Heart right ventricle (tissue), 16 donors: ENCODE results near the gene ZCCHC24. TPM values are rescaled to one million over a fixed set of nuclear protein-coding genes. Genes with fewer than 3 reads are reported as not detected.
"Not testable (repeated sequence)": the region's sequence is repeated elsewhere in the genome, so short reads cannot be mapped to it uniquely, and the experiment has no call there.

Source experiments
- ATAC-seq, 8 donors: fragments of 200-7000 bp; cut with Tn5 transposase; one replicate each; pipeline ENCODE4 v1.9.1; 2020; ENCODE audit warnings: mild to moderate bottlenecking in 8 of 8, moderate library complexity in 8 of 8, moderate number of reproducible peaks in 1 of 8
- DNase-seq, 2 donors: peaks; one replicate each; pipeline ENCODE4 v3.0.0-alpha.2; 2020
- H3K27ac ChIP-seq, 10 donors: fragments of 200-600 bp; sonication (generic) in 2 of 10; one replicate each; pipeline versions ENCODE4 v1.5.0 to v1.8.0; 2020 to 2022; ENCODE audit warnings: mild to moderate bottlenecking in 3 of 10
- H3K27me3 ChIP-seq, 7 donors: fragments of 200-600 bp; one replicate each; pipeline ENCODE4 v1.8.0; 2021 to 2022; ENCODE audit warnings: mild to moderate bottlenecking in 2 of 7
- H3K36me3 ChIP-seq, 9 donors: fragments of 200-600 bp; sonication (generic) in 1 of 9; one replicate each; pipeline versions ENCODE4 v1.5.0 to v1.8.0; 2020 to 2022; ENCODE audit warnings: mild to moderate bottlenecking in 2 of 9
- H3K4me1 ChIP-seq, 9 donors: fragments of 200-600 bp; sonication (generic) in 1 of 9; one replicate each; pipeline versions ENCODE4 v1.5.0 to v1.8.0; 2020 to 2022; ENCODE audit warnings: mild to moderate bottlenecking in 4 of 9
- H3K4me3 ChIP-seq, 10 donors: fragments of 200-600 bp; sonication (generic) in 2 of 10; one replicate each; pipeline versions ENCODE4 v1.5.0 to v1.8.0; 2020 to 2022; ENCODE audit warnings: mild to moderate bottlenecking in 7 of 10, moderate library complexity in 2 of 10
- H3K9me3 ChIP-seq, 11 donors: fragments of 200-600 bp in 10 of 11; sonication (generic) in 2 of 11; one replicate each; pipeline versions ENCODE4 v1.5.0 to v1.8.0; 2013 to 2022; ENCODE audit warnings: mild to moderate bottlenecking in 2 of 11, control low read depth in 1 of 11, moderate library complexity in 1 of 11
- WGBS, 2 donors: extraction: QIAGEN DNeasy Blood & Tissue Kit; methylation state at CpG; one replicate each; pipeline ENCODE4 v1.1.7; 2013; ENCODE audit warnings: inconsistent platforms in 1 of 2; 5-methylcytosine and 5-hydroxymethylcytosine counted together
- intact Hi-C, 10 donors: fragments of 100-400 bp; cut with DNase I; formaldehyde crosslinking; loops; one replicate each; pipeline versions ENCODE4 v1.11.1 to v1.14.2; 2022
- polyA plus RNA-seq, 2 donors: library from polyadenylated mRNA; stranded (reverse); fragments of 200-250 nt; gene quantifications; one replicate each; pipeline ENCODE4 v1.2.3, GENCODE V29; 2013
- total RNA-seq, 10 donors: library from RNA; stranded (reverse); fragmentation: NEBNext Ultra II Directional in 3 of 10; extraction: Animal tissue kit (Norgen Biotek cat#: 25700) in 3 of 10; gene quantifications; one replicate each; pipeline versions ENCODE4 v1.2.1 to v1.2.4, GENCODE V29; 2021 to 2023
- TF ChIP-seq, protein P1 (sequence below), 9 donors: fragments of 200-600 bp; sonication (generic) in 2 of 9; IDR thresholded peaks; one replicate each; pipeline versions ENCODE4 v1.5.0 to v1.8.0; 2021 to 2022; ENCODE audit warnings: antibody characterized with exemption in 9 of 9, mild to moderate bottlenecking in 5 of 9, moderate library complexity in 1 of 9
- donor health status: Arrhythmogenic right ventricular cardiomyopathy.
- donor health status: ischemic (EF 13 %, LVEDD 7.1; RV severe dilation, severe dysfunction).
- donor health status: healthy with polysubstance abuse.
- donor health status: DM: no; HTN: yes; CAD: no.
- donor health status: DM: no; HTN: no; CAD: no.
- donor health status: ischemic (EF 25% LVEDD 6.9; RV normal size, moderate dysfunction).
- donor health status: ischemic (EF 25% LVEDD 5.7; RV mildly dilated, moderate dysfunction).
- donor health status: healthy.
- donor health status: DM: yes; HTN: yes; CAD: no.
- donor health status: Ischemic cardiomyopathy.
- donor health status: ischemic (EF 35%, LVEDD 5.7; RV mildly dilated, moderate dysfunction).
- donor health status: nonischemic (EF 11% LVEDD 7.7; RV severe dilation, severe dysfunction).
- donor health status: DM: yes; HTN: yes; CAD: no.
- donor health status: PGD.
- donor health status: ischemic (EF 29% LVEDD 5.4; RV normal size, mild dysfunction).
- donor health status: nonischemic (EF 23%, LVEDD 6.1; RV moderate dilation, normal function).

The ZCCHC24 gene
- total and polyA plus RNA-seq, 12 donors: 19.3 to 59.0 (median 45.9) TPM

DNA sequence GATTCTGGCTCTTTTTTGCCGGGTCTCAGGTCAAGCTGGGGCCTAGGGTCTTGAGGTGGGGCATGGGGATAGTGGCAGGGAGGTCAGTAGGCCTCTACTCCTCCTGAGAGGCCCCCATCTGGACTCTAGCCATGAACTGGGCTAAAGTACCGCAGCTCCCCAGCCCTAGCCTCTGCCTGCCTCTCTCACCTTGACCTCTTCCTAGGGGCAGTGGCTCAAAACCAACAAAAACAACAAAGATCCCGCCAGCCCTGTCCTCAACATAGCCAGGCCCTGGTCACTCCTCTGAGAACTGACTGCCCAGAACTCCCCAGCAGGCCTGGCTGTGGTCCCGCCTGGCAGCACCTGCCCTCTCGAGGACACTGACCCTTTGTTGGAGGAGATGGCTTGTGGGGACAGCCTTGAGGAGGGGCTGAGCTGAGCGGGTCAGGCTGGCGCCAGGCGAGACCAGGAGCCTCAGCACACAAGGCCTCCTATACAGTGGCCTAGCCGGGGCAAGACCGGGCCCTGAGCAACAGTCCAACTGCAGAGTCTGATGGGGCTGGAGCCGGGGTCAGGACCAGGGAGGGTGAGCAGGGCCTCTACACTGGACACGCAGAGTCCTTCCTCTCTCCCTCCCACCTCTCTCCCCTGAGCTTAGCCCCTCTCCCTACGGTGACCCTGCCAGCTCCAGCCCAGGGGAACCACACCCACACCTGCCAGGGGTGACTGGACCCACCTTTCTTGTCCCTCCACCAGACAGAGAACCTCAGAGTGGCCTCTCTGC, 109.8 kb downstream of the ZCCHC24 start:
- intact Hi-C loops: no loop called here
- Histone ChIP-seq H3K36me3 (no peaks in the 10 kb centered on the region), H3K9me3 (peaks cover 0 to 4% (median 0%) of the 10 kb centered on the region in 11 donors), H3K4me1 (peaks cover 0 to 11% (median 0%) of the 10 kb centered on the region in 9 donors), H3K27me3 (no peaks in the 10 kb centered on the region), H3K4me3 (no peak overlapping the region), H3K27ac (no peak overlapping the region)
- ATAC-seq (peak in 4 of 8 donors; percentile 12 to 27 (median 20)), DNase-seq (no peak)
- TF ChIP-seq, protein P1, sequence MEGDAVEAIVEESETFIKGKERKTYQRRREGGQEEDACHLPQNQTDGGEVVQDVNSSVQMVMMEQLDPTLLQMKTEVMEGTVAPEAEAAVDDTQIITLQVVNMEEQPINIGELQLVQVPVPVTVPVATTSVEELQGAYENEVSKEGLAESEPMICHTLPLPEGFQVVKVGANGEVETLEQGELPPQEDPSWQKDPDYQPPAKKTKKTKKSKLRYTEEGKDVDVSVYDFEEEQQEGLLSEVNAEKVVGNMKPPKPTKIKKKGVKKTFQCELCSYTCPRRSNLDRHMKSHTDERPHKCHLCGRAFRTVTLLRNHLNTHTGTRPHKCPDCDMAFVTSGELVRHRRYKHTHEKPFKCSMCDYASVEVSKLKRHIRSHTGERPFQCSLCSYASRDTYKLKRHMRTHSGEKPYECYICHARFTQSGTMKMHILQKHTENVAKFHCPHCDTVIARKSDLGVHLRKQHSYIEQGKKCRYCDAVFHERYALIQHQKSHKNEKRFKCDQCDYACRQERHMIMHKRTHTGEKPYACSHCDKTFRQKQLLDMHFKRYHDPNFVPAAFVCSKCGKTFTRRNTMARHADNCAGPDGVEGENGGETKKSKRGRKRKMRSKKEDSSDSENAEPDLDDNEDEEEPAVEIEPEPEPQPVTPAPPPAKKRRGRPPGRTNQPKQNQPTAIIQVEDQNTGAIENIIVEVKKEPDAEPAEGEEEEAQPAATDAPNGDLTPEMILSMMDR (IDR thresholded peaks at IDR 0.05): no peak
- WGBS, 2 donors: 79 to 82% methylated on average over 13 of the region's 13 CpGs

GRCh38 chr10:79335094-79335469, 110.3 kb downstream of the ZCCHC24 start:
- TF ChIP-seq, protein P1 (IDR thresholded peaks at IDR 0.05): no peak
- H3K4me3 ChIP-seq: no peak overlapping the region
- H3K27ac ChIP-seq: no peak overlapping the region
- H3K27me3 ChIP-seq: no peaks in the 10 kb centered on the region
- H3K36me3 ChIP-seq: no peaks in the 10 kb centered on the region
- peaks cover 0 to 11% (median 0%) of the 10 kb centered on the region in 9 donors for H3K4me1 ChIP-seq
- WGBS, 2 donors: 78 to 84% methylated on average over 2 of the region's 2 CpGs
- intact Hi-C loops: no loop called here
- H3K9me3 ChIP-seq: peaks cover 0 to 4% (median 0%) of the 10 kb centered on the region in 11 donors
- DNase-seq (no peak), ATAC-seq (peak in 1 of 8 donors; percentile 3)

DNA sequence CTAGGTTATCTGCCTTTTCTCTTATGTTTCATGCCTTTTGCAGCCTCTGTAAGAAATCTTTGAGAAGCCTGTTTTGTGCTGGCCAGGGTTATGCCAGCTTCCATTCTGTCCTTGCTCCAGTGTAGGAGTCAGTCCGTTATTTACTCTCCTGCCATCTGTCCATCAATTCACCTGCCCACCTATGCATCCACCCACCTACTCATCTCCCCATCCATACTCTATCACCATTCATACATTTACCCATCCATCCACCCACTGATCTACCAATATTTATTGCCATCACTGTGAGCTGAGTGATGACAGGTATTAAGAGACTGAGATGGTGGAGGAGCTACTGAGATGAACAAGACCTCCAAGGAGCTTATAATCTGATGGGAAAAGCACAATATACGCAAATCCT, 110.9 kb downstream of the ZCCHC24 start:
- DNase-seq: no peak
- peaks cover 0 to 11% (median 0%) of the 10 kb centered on the region in 9 donors for H3K4me1 ChIP-seq
- TF ChIP-seq, protein P1 (IDR thresholded peaks at IDR 0.05): no peak
- no peaks in the 10 kb centered on the region for H3K36me3 ChIP-seq
- WGBS, 2 donors: 93 to 94% methylated on average over 2 of the region's 2 CpGs
- H3K27ac ChIP-seq: no peak overlapping the region
- H3K4me3 ChIP-seq: no peak overlapping the region
- H3K9me3 ChIP-seq: peaks cover 0 to 4% (median 0%) of the 10 kb centered on the region in 11 donors
- intact Hi-C loops: no loop called here
- ATAC-seq: no peak
- H3K27me3 ChIP-seq: no peaks in the 10 kb centered on the region

DNA sequence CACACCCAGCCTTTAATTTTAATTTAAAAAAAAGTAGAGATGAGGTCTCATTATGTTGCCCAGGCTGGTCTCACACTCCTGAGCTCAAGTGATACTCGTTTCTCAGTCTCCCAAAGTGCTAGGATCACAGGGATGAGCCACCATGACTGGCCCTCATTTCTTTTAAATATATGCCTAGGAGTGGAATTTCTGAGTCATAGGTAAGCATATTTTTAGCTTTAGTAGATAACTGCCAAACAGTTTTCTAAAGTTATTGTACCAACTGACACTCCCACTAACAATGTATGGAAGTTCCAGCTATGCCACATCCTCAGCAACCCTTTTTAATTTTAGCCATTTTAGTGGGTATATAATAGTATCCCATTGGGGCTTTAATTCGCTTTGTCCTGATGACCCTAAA, 111.9 kb downstream of the ZCCHC24 start:
- intact Hi-C loops: no loop called here

DNA sequence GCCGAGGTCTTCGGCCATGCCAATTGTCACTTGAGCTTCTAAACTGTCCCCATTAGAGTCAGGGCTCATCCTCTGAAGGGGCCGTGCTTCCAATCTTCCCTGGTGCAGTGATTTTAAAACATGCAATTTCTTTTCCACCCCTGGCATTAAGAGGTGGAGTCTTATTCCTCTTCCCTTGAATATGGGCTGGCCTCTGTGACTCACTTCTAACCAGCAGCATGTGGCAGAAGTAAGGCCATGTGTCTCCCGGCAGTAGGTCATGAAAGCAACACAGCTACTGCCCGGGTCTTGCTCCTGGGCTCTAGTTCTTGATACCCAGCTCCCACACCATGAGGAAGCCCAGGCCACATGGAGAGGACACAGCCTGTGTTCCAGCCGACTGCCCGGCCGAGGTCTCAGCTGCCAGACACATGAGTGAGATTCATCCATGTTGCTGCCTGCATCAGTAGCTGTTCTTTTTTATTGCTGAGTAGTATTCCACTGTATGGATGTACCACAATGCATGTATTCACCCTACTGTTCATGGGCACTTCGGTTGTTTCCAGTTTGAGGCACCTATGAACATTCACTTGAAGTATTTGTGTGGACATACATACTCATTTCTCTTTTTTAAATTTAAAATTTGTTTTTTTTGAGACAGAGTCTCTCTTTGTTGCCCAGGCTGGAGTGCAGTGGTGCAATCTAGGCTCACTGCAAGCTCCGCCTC, 112.7 kb downstream of the ZCCHC24 start:
- intact Hi-C loops, H3K27me3 ChIP-seq, H3K9me3 ChIP-seq, H3K4me3 ChIP-seq, DNase-seq, H3K36me3 ChIP-seq, H3K27ac ChIP-seq, ATAC-seq: not testable (repeated sequence)
- 92 to 96% methylated on average over 2 of the region's 10 CpGs for WGBS, 2 donors
- H3K4me1 ChIP-seq: peaks cover 0 to 11% (median 0%) of the 10 kb centered on the region in 9 donors

More for the DNA sequence above, 111.9 kb downstream of the ZCCHC24 start:
- no peaks in the 10 kb centered on the region for H3K27me3 ChIP-seq
- ATAC-seq: no peak
- no peak overlapping the region for H3K27ac ChIP-seq
- H3K9me3 ChIP-seq: peaks cover 0 to 4% (median 0%) of the 10 kb centered on the region in 11 donors
- TF ChIP-seq, protein P1 (IDR thresholded peaks at IDR 0.05): no peak
- peaks cover 0 to 11% (median 0%) of the 10 kb centered on the region in 9 donors for H3K4me1 ChIP-seq
- H3K36me3 ChIP-seq: no peaks in the 10 kb centered on the region
- 96 to 99% methylated on average over 2 of the region's 2 CpGs for WGBS, 2 donors
- no peak for DNase-seq
- no peak overlapping the region for H3K4me3 ChIP-seq
